Right renal cortex interstitium (tissue), 3 donors: Measurements from ENCODE around the gene RNF144A. TPM values are rescaled to one million over a fixed set of nuclear protein-coding genes. Genes with fewer than 3 reads are reported as not detected.

Experiments used
- DNase-seq, 3 donors: peaks; one replicate each; pipeline ENCODE4 v3.0.0-alpha.2; 2013; ENCODE audit warnings: low read depth in 3 of 3, low spot score in 2 of 3
- polyA plus RNA-seq, 3 donors: library from polyadenylated mRNA; unstranded; fragments of 120-200 nt; gene quantifications; one replicate each; pipeline ENCODE4 v1.2.1, GENCODE V29; 2013; ENCODE audit not compliant: insufficient read length in 3 of 3

RNF144A gene
- polyA plus RNA-seq, 3 donors, result 54.6 to 62.2 (median 59.7) TPM

DNA sequence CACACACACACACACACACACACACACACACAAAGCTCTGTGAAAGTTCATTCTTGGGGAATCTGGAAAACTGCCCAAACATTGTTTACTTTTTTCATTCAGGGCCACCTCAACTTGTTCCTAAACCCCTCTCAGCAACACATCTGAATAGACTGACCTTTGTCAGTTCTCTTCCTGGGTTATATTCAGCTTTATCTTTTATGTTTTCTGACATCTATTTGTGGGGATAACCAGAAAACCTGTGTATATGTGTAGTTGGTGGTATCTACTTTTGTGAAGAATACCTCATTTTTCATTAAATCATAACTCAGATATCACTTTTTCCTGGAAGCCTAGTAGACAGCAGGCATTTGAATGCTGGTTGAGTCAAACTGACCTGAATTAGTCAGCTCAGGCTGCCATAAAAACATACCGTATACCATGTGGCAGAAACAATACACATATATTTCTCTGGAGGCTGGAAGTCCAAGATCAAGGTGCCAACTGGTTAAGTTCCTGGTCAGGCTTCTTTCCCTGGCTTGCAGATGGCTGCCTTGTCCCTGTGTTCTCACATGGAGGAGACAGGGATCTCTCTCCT, 11.0 kb upstream of the RNF144A start:
- DNase-seq, result no peak

DNA sequence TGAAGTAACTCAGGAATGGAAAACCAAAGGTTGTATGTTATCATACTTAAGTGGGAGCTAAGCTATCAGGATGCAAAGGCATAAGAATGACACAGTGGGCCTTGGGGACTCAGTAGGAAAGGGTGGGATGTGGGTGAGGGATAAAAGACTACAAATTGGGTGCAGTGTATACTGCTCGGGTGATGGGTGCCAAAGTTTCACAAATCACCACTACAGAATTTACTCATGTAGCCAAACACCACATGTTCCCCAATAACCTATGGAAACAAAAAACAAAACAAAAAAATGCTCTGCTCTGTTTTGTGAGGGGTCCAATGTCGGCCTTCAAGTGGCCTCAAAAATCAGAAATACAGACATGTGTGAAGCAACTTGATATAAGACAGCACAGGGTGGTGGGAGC, 8.9 kb upstream of the RNF144A start:
- DNase-seq, result no peak

DNA sequence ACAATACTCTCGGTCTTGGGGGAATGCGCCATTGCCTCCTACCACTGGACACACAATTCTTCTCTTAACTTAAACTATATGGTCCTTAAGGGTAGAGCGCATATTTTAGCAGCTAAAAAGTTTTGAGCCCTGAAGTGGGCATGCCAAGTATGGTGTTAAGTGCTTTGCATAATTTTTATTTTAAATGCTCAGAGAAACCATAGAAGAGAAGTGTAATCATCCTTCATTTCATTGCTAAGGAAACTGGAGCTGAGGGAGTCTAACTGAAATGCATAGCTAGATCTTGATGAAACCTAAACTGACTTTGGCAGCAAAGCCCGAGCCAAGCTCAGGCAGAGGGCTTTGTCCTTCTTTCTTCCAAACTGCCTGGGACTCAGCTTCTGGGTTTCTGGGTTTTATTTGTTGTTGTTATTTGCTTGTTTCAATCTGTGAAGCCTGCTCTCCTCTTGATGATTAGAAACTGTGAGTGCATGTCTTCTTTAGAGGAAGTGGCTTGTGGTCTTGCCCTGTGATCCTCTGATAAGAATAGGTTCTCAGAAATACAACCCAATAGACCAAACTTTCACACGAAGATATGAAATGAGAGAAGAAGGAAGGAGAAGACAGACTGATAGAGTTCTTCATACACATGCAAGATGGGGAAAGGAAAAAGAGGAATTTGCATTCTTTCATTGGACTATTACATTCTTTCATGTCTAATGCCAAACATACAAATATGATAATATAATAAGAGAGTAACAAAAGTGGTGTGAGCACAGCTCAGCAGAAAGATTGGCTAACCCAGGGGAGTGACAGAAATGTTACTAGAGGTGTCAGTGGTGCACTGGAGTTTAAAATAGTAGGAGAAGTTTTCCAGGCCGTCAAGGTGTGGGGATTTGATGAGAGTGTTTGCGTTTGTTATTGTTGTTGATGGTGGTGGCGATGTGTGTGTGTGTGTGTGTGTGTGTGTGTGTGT, 7.5 kb upstream of the RNF144A start:
- DNase-seq, result no peak

DNA sequence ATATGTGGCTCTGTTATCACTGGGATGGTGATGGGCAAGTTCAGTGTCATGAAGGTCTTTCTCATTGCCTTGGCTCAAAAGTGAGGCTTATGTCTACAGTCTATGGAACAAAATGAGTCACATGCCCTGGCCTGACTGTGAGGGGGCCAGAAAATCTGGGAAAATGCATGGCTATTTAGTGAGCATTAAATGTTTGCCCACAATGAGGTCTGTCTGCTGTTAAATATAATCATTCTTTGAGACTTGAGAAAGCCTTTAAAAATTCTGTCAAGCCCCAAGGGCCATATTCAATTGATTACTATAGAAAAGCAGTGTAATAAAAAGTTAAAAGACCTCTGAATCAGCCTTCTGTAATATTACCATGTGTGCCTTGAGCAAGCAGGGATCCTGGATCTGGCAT, 5.5 kb upstream of the RNF144A start:
- no peak for DNase-seq

DNA sequence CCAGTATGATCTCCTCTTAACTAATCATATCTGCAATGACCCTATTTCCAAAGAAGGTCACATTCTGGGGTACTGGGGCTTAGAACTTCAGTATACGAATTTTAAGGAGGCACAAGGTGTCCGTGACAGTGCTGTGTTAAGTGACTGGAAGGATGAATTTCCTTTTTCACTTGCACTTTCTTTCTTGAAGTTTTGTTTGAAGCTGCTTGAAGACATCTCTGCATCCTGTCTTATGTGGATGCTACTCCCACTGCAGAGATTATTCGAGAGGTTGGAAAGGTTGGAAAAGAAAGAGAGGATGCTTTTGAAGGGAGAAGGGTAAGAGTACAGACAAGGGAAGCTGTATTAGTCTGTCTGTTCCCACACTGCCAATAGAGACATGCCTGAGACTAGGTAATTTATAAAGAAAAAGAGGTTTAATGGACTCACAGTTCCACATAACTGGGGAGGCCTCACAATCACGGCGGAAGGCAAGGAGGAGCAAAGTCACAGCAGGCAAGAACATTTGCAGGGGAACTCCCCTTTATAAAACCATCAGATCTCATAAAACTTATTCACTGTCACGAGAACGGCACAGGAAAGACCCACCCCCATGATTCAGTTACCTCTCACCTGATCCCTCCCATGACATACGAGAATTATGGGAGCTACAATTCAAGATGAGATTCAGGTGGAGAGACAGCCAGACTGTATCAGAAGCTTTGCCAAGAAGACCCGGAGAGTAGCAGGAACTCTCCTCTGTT, 3.6 kb upstream of the RNF144A start:
- no peak for DNase-seq

DNA sequence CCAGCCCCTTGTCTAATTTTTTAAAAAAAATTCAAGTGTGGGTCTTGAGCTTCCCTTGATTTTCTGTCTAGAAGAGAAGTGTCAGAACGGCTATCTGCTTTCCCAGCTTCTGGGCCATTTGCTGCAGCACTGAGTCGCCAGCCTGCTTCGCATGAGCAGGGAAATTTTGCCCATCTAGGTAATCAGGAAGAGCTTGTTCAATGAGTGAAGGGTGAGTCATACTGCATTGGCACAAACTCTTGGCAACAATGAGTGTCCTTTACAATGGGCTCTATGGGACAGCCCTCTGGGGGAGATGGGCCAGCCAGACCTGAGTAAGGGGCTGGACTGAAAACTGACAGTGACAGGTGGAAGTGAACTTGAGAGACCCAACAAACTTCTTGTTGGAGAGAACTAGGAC, 2.4 kb upstream of the RNF144A start:
- no peak for DNase-seq

DNA sequence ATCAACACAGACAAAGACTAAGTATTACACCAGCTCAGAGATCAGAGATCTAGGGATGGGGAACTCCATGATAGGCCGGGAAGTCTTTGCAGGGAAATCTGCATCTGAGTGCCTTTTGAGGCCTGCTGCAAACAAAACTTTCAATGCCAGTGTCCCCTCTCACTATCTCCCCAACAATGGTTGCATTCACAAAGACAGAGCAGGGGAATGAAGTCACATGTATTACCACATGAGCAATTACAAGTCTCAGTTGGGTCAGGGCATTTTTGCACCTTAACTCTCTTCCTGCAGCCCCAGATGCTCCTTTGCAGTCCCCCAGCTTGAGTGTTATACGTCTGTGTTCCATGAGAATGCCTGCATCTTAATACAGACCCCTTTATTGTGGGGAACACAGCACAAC, 1.8 kb upstream of the RNF144A start:
- no peak for DNase-seq

DNA sequence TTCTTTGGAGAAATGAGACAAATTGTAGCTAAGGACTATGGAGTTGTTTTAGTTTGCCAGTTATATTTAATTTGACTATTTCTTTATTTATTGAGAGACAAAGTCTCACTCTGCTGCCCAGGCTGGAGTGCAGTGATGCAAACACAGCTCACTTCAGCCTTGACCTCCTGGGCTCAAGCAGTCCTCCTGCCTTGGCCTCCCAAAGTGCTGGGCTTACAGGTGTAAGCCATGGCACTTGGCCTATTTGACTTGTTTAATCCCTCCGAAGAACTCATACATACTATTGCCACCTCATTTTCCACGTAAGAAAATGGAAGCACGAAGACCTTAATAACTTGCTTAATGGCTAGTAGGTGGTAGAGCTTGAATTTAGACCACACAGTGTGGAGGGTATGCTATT, 988 bp upstream of the RNF144A start:
- no peak for DNase-seq

DNA sequence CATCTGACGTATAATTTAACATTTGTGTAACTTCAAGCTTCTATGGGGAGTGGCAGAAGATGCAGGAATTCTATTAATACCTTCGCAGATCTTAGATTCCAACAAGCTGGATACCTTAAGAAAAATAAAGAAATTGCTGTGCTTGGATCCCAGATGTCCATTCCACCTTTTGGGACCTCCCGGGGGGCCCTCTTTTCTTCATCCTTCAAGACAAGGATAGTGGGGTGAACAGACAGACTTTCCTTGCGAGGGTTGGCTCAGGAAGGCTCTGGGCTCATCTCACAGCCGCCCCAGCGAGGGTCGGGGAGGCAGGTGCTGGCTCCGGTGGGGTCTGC, 509 bp upstream of the RNF144A start:
- no peak for DNase-seq

DNA sequence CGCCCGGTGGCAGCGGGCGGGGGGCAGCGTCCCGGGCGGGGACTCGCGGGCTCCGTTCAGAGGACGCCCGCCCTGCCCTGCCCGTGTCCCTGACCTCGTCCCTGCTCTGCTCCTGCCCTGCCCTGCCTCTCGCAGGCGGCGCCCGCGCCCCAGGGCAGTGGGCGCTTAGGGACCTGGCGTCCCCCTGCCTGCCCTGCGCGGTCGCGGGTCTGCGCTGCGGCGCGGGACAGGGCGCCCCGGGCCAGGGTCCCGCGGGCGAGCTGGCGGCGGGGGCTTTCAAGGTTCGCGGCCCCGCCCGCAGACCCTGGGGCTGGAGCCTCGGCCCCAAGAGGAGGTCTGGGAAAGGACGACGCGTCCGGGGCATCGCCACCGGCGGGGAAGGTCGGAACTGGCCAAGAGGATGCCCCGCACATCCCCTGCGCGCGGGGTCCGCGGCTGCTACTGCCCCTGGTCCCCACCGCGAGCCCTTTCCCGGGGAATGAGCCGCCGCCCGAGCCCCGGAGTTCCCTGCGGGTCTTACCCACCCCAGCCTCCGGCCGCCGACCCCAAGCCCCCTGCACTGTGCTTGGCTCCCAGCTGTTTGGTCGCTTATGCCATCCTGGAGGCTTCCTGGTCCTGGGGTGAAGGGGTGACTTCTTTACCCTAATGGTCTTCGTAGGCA, 679 bp downstream of the RNF144A start:
- DNase-seq, result no peak

DNA sequence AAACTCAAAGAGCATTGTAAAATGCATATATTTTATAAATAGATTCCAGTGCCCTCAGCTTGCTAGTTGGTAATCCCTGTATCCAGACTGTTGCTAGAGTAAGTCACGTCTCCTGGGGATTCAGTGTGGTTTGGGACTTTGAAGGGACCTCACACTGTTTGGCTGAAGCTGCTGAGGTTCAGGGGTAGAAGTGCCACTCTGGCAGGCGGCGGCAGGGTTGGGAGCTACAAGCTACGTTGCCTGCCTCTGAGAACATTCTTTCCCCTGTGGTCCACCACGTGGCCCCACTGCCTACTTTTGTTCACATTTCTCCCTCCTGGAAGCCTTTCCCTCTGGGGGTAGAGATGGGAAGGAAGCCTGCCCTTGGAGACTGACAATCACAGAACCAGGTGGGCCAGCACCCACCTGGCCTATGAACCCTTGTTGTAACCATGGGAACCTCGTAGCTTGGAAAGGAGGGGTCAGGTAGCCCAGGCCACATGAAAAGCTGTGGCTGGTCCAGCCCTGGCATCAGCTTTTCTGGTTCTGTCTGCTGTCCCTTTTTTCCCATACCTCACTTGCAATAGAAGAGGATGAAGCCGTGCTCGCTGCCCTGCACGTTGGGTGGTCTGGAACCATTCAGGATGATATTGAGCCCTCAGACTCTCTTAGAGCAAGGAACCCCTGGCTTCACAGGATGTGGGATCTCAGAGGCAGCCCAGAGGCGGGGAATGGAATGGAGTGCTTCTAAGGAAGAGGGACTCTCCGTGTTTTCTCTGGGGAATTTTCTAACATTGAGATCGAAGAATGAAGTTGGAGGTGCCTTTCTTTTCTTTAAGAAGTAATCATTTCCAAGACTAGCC, 2.9 kb downstream of the RNF144A start:
- no peak for DNase-seq

DNA sequence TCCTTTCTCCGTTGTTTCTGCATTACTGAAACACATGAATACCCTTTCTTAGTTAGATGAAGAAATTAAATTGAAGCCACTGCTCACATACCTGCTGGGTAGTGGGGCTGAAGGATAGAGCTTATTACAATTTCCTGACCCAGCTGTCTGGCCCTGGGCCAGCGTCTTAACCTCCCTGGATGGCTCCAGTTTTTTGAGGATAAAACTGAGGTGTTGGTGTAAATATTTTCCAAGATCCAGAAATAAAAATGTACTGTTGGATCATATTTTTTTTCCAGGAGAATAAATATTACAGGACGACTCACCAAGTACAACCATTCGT, 3.5 kb downstream of the RNF144A start:
- no peak for DNase-seq

DNA sequence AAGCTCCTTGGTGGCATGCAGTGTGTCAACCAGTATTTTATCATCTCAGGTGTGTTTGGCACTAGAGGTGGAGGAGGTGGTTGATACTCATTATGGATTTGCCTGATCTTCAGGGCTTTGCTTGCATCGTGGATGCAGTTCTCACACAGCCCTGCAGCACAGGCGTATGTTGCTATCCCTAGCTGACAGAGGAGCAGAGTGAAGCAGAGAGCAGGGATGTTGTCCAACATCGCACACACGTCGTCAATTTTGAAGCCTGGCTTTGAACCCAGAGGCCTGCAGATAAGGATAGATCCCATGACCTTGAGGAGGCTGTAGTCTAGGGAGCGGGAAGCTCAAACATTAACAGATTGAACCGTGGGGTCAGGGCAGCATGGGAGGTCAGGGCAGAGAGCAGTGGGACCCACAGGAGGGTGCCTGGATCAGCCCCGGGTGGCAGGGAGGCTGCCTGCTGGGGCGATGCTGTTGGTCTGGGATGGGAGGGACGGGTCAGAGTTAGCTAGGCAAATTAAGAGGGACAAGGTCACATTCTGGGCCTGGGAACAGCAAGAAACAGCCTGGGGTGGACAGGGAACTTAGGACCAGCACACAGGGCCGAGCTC, 4.2 kb downstream of the RNF144A start:
- no peak for DNase-seq

DNA sequence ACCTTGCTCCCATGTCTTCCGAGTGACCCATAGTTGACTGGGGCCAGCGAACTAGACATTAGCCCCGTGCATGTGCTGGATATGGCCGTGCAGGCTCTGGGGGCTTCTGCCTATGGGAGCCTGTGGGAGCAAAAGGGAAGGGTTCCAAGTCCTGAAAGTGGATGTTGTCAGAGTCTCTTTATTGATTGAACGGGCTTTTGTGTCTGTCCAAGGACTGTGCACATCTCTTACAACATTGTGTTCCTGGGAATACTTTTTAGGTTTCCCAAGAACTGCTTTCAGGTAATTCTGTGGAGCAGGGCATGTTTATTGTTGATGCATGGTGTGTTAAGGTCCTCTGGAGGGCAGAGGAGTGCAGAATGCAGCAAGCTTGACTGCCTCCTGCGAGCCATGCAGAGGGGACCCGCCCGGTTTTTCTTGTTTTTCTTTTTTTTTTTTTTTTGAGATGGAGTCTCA, 5.0 kb downstream of the RNF144A start:
- no peak for DNase-seq

DNA sequence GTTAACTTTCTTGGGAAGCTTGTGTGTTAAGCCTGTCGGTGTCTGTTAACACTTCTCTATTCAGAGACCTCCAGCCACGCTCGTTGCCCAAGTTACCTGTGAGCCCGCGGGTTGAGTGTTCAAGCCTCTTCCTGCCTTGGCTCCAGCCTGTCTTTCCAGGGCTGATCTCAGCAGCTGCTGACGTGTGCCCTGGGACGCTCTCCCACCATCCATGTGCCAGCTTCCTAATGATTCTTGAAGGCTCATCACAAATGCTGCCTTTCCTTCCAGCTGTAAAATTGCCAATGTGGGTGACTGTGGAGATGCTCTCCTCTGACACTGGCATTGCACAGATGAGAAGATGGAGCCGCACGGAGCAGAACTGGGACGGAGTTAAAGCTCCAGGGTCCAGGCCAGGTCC, 6.1 kb downstream of the RNF144A start:
- no peak for DNase-seq

DNA sequence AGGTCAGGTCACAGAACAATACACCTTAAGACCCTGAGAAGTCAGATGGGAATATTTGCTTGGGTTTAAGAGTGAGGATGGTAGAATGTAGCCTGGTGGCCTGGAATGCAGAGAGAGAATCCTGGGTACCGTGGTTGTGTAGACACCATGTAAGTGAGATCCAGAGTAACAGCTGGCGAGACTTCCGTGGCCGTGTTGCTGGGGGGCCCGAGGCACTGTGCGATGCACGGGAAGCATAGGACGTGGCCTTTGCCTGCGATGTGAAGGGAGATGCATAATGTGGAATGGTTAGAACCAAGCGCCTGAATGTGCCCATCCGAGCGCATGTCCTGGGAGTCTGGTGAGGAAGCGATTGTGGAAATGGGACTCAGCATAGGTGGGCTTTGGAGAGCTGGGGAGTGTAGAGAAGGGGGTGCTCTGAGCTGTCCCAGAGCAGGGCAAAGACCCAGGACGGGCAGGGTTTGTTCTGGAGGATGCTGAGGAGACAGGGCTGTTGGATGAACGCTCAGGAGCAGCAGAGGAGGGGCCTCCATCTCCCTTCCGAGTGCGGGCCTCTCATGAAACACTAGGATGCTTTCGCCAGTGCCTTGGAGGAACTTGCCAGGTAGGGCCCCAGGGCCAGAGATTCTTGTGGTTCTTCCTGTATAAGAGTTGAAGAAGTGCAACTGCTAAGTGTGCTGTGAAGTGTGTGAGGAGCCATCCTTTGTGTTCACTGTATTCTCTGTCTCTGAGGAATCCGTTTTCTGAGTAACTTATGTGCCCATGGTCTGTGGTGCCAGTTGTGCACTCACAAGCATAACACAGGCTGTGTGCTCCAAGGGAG, 7.1 kb downstream of the RNF144A start:
- no peak for DNase-seq

DNA sequence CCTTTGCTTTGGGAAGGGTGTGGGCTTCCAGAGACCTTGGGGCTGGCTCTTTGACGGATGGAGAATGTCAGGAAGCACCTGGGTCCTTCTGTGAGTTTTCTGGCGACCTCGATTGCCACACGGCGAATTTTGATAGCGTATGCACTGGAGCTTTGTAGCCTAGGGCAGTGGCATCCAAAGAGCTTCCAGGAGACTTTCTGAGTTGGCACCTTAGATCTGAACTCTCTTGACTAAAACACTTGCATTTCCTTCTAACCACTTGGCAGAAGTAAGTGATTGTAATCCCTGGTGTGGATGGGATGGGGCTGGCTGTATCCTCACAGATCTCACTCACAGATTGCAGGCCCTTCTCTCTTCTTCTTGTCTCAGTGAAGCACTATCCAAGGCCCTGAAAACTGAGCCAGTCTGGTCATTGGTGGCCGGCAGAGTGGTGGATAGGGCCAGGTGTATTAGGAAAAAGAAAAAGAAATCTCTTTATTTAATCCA, 7.8 kb downstream of the RNF144A start:
- DNase-seq, result no peak

DNA sequence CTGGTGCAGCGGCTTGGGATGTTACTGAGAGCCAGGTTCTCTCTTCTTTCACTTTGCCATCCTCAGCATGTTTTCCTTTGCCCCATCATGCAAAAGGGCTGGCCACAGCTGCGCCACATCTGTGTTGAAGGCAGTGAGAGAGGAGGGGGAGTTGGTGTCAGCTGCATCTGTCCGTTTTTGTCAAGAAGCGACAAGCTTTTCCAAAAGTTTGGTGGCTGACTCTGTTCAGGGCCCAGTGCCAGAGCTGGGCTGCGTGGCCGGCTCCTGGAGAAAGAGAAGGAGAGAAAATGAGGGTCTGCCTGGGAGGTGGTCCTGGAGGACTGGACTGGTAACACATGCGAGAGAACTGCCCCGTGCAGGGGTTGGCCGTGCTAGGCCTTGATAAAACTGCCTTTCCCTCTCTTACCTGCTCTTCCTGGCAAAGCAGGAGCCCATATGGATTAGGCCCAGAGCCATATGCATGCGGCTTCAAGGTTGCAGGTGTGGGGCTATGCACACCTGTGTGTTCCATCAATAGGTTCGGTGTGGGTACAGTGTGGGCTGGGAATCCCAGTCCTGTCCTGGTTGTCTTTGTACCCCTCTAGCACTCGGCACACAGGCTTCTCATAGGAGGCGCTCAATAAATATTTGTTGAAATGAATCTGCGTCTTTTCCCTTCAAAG, 9.0 kb downstream of the RNF144A start:
- DNase-seq, result no peak
